GM19372 (cell line): ENCODE measurements around the gene PLBD2.

Experiments
- ATAC-seq: cut with Tn5 transposase; IDR thresholded peaks from one replicate; pipeline ENCODE4 v1.9.1; 2021; ENCODE audit warnings: mild to moderate bottlenecking, low read depth, moderate library complexity; ENCODE audit not compliant: unreplicated experiment

Gene PLBD2

GRCh38 chr12:113409462-113410124, 51.2 kb downstream of the PLBD2 start:
- no peak for ATAC-seq

DNA sequence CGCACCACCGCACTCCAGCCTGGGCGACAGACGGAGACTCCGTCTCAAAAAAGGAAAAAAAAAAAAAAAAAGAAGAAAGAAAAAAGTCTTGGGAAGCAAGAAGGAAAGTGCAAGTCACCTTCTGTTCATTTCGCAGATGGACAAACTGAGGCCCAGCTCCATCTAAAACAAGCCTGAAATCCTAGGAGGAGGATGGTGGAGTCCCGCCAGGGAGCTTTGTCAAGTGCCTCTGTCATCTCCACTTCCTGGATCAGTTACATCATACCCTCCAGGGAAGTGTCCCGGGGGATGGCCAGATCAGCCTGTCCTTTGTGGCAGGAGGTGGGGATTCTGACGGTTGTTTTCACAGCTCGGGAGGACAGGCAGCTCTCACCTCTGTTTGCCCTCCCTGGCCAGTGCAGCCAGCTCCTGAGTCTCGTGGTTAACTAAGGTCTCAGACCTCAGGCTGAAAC, 55.1 kb downstream of the PLBD2 start:
- ATAC-seq = no peak

DNA sequence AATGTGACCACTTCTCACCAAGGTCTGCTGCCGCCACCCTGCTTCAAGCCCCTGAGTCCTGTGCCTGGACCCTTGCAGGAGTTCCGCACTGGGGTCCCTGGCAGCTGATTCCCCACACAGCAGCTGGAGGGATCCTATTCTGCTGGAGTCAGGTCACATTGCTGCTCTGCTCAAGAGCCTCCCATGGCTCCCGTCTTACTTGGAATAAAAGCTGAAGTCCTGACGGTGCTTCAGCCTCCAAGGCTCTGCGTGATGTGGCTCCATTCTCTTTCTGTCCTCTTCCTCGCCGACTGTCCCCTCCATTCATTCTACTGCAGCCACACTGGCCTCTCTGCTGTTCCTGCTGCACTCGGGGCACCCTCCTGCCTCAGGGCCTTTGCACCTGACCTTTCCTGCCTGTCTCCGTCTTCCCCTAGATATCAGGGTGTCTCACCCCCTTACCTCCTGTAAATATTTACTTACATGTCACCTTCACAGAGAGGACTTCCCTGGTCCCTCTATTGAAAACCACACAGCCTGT, 56.2 kb downstream of the PLBD2 start:
- ATAC-seq = no peak

GRCh38 chr12:113416091-113416754, 57.8 kb downstream of the PLBD2 start:
- no peak for ATAC-seq

DNA sequence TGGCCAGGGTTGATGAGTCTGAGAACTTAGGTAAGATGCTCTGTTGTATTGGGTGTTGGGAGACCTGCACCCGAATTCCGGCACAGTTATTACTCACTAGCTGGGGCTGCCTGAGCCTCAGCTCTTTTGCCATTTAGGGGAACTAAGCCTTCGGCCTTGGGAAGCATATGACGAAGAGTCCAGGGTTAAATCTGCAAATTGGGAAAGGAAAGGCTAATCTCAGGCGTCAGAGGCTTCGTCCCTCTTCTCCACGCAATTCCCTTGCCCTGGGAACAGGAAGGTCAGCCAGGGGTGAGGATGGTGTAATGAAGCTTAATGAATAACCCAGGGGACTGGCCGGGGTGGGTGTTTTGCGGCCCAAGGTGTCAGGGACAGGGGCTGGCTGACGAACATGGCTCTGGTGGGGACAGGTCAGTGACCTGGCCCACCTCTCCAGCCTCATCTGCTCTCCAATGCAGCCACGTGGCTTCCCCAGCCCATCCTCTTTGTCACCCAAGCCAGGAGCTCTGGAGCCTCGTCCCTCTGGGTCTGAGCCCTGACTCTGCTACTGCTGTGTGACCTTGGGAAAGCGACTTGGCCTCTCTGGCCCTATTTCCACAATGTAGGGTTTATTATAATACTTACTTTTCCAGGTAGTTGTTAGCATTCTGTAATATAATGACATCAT, 60.0 kb downstream of the PLBD2 start:
- ATAC-seq = no peak

GRCh38 chr12:113420996-113421595, 62.7 kb downstream of the PLBD2 start:
- no peak for ATAC-seq

- ATAC-seq = peak; percentile 84
Measured at GRCh38 chr12:113422030-113422885, 63.9 kb downstream of the PLBD2 start, which contains the start of gene SDSL. Gene SDSL, plus strand, starts transcription at chr12:113422380. Its CDS starts 5,603 bp downstream, at chr12:113427983.

DNA sequence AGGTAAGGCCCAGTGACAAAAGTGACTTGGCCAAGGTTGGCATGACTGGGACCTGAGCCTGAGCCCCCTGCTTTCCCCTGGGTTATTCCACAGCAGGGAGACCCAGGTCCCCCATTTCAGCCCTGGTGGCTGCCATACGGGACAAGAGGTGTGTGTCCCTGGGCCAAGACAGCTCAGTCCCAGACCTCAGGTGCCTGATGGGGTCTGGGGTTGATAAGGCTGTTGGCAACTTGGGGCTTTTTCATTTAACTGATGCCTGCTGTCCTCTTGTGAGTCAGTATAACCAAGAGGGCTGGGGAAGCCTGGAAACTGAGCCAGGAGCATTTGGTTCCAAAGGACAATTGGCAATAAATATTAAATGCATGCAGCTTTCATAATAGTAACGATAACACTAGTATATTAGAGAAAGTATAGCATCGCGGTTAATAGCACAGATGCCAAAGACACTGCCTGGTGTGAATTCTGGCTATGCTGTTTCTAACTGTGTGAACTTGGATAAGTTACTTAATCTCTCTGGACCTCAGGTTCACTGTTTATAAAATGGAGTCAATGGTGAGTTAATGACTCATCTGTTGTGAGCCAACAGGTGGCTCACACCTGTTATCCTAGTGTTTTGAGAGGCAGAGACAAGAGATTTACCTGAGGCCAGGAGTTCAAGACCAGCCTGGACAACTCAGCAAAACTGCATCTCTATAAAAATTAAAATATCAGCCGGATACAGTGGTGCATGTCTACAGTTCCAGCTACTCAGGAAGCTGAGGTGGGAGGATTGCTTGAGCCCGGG, 64.7 kb downstream of the PLBD2 start:
- ATAC-seq = no peak

DNA sequence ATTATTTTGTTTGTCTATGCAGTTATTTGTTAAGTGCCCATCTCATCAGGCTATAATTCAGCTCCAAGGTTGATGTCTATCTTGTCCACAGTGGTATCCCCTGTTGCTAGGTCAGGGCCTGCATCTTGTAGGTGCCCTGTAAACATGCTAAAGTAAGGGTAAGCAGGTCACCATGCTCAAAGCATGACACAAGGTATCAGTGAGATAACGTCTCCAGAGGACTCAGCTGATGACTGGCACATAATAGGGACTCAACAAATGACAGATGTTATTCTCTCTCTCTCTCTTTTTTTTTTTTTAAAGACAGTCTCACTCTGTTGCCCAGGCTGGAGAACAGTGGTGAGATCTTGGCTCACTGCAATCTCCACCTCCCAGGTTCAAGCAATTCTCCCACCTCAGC, 66.1 kb downstream of the PLBD2 start:
- ATAC-seq = no peak

DNA sequence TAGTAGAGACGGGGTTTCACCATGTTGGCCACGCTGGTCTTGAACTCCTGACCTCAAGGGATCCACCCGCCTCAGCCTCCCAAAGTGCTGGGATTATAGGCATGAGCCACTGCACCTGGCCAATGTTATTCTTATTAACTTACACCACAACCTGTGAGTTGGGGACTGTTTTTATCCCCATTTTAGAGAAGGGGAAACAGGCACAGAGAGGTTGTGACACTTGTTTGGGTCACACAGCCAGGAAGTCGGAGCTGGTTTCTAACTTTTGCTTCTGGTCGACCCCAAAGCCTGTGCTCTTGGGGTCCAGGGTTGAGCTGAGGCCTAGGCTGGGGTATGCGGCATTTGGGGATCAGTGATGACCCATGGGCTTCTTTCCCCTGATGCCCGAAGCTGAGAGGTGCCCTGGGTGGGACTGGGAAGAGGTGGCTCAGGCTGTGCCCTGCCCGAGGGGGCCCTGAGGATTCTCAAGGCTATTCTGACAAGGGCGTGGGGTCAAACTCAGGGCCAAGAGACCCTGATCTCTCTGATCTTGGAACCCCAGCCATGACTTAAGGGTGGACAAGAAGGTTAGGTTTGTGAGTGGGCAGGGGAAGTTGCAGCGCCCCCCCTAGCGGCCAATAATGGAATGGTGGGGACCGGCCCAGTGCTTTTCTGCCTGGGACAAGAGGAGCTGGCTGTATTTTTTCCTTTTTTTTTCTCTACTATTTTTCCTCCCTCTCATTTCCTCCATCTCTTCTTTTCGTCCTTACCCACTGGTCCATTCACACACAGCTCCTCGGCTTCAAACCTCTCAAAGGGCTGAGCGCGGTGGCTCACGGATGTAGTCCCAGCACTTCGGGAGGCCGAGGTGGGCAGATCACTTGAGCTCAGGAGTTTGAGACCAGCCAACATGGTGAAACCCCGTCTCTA, 66.8 kb downstream of the PLBD2 start:
- ATAC-seq = no peak

DNA sequence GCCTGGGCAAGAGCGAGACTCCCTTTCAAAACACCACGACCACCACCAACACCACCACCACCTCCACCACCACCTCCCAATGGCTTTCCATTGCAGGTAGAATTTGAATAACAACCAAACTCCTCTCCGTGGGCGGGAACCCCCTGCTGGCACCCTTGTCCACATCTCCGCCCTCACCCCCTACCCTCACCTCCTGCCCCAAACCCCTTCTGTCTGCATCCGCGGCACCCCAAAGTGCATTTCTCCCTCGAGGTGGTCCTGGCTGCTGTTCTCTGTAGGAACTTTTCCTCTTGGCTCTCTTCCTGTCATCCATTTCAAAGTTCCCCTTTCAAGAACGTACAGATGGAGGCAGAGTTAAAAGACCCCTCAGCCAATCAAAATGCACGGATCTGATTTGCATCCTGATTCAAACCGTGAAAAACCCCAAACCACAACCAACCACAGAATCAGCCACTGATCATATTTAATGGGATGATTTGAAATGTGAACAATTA, 67.6 kb downstream of the PLBD2 start:
- no peak for ATAC-seq

- no peak for ATAC-seq
Measured at GRCh38 chr12:113427882-113428281, 69.5 kb downstream of the PLBD2 start.

DNA sequence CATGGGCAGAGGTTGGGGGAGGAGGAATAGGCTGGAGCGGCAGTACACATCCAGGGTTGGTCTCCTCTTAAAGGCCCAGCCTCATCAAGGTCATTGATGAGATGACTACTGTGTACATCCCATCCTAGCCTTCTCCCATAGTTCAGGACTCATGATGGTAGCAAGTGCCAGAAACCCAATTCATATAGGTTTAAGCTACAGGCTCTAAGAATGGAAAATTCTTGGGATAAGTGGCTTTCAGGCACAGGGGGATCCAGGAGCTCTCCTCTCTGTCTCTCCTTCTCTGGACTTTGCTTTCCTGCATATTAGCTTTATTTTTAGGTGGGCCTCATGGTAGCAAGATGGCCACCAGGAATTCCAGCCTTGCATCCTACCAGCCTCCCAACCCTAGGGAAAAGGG, 70.1 kb downstream of the PLBD2 start:
- no peak for ATAC-seq

DNA sequence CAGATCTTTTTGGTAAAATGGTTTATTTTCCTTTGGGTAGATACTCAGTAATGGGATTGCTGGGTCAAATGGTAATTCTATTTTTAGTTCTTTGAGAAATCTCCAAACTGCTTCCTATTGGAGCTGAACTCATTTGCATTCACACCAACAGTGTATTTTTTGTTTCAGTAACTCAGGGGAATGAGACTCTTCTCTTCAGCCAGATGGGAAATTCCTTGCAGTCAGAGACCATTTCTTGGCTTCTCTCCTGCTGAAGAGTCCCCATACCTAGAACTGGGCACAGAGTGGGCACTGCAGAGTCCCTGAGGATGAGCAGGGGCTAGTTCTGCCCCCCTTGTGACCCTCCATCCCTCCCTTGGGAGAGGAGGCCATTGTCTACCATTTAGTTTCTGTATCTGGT, 74.6 kb downstream of the PLBD2 start:
- no peak for ATAC-seq

GRCh38 chr12:113435367-113435766, 77.0 kb downstream of the PLBD2 start:
- ATAC-seq = no peak

DNA sequence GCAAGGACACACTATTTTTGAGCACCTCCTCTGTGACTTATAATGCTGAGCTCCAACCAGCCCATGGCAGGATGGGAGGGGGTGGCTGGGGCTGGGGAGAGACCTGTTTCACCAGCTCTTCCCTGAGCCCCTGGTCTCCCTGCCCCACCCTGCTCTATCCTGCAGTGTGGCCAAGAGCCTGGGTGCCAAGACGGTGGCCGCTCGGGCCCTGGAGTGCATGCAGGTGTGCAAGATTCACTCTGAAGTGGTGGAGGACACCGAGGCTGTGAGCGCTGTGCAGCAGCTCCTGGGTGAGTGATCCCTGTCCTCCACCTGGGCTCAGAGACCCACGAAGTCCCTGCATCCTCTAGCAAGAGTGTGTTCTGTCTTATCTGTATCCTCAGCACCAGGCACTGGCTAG, 78.2 kb downstream of the PLBD2 start:
- ATAC-seq = no peak

GRCh38 chr12:113436993-113437728, 78.8 kb downstream of the PLBD2 start:
- no peak for ATAC-seq

- no peak for ATAC-seq
Measured at GRCh38 chr12:113437729-113438100, 79.3 kb downstream of the PLBD2 start.
